Adipocyte (in vitro differentiated cells): ENCODE results near the gene TOR1B.
"Not testable (repeated sequence)": the region's sequence is repeated elsewhere in the genome, so short reads cannot be mapped to it uniquely, and the experiment has no call there.

ENCODE experiments used
- DNase-seq: peaks from one replicate; pipeline ENCODE4 v3.0.0-alpha.2; 2015; ENCODE audit warnings: low read depth
- H3K27me3 ChIP-seq: replicated peaks from 2 replicates; pipeline ENCODE4 v1.7.0; 2013; ENCODE audit warnings: mild to moderate bottlenecking, low read length, moderate library complexity; ENCODE audit not compliant: control insufficient read depth, insufficient read depth
- H3K36me3 ChIP-seq: 2 replicates; pipeline ENCODE4 v1.7.0; 2013; ENCODE audit warnings: low read length, mild to moderate bottlenecking, moderate library complexity; ENCODE audit not compliant: control insufficient read depth, insufficient read depth, severe bottlenecking
- H3K4me1 ChIP-seq: 2 replicates; pipeline ENCODE4 v1.7.0; 2013; ENCODE audit warnings: mild to moderate bottlenecking, low read length, moderate library complexity; ENCODE audit not compliant: control insufficient read depth, insufficient read depth
- H3K4me3 ChIP-seq: 2 replicates; pipeline ENCODE4 v1.7.0; 2013; ENCODE audit warnings: mild to moderate bottlenecking, low read length, moderate library complexity
- H3K9ac ChIP-seq: 2 replicates; pipeline ENCODE4 v1.7.0; 2013; ENCODE audit warnings: mild to moderate bottlenecking, low read length, moderate library complexity
- H3K9me3 ChIP-seq: 2 replicates; pipeline ENCODE4 v1.7.0; 2013; ENCODE audit warnings: mild to moderate bottlenecking, low read length, moderate library complexity; ENCODE audit not compliant: control insufficient read depth

The TOR1B gene

DNA sequence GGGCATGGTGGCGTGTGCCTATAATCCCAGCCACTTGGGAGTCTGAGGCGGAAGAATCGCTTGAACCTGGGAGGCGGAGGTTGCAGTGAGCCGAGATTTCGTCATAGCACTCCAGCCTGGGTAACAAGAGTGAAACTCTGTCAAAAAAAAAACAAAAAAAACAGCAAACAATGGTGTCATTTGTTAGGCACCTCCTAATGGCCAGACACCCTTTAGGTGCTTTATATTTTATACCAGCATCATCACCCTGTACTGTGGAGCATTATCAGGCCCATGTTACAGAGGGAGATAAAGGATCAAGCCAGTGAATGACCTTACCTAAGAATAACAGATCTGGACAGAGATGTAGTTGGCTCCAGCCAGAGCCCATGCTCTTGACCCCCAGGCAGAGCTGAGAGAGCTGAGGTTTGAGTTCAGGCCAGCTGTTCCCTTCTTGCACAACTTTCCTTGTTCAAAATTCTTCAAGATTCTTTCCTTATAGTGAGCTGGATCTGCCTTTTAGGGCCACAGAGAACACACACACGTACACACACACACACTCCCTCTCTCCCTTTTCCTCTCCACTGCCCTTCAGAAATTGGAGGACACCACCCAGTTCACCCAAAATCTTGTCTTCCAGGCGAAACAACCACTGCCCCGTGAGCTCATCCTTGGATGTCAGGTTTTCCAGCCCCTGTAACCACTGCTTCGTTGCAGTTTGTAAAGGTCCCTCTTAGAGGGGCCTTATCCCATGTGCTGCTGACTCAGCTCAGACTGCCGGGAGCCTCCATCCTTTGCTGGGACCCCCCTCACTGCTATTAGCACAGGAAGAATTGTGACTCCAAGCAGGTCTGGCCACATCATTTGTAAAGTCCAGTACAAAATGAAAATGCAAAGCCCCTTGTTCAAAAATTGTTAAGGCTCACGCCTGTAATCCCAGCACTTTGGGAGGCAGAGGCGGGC is 39.7 kb upstream of the TOR1B start:
- Histone ChIP-seq H3K4me1 (peaks cover 40% of the 10 kb centered on the region), H3K36me3 (no peaks in the 10 kb centered on the region), H3K9me3 (no peaks in the 10 kb centered on the region), H3K9ac (peak overlapping the region; percentile 79), H3K27me3 (no peaks in the 10 kb centered on the region), H3K4me3 (peak overlapping the region; percentile 35)
- peak; percentile 89 for DNase-seq

DNA sequence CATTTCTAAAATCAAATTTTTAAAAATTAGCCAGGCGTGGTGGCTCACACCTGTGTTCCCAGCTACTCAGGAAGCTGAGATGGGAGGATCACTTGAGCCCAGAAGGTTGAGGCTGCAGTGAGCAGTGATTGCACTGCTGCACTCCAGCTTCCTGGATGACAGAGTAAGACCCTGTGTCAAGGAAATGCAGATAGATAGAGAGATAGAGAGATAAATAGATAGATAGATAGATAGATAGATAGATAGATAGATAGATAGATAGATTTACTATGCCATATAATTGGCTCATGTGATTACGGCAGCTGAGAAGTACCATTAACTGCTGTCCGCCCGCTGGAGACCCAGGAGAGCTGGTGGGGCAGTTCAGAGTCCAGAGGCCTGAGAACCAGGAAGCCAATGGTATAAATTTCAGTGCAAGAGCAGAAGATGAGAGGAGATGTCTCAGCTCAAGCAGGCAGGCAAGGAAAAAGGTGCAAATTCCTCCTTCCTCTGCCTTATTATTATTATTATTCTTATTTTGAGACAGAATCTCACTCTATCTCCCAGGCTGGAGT is 37.1 kb upstream of the TOR1B start:
- DNase-seq = no peak
- H3K27me3 ChIP-seq = no peaks in the 10 kb centered on the region
- H3K9ac ChIP-seq = no peak overlapping the region
- no peaks in the 10 kb centered on the region for H3K36me3 ChIP-seq
- peaks cover 35% of the 10 kb centered on the region for H3K4me1 ChIP-seq
- no peaks in the 10 kb centered on the region for H3K9me3 ChIP-seq
- no peak overlapping the region for H3K4me3 ChIP-seq

DNA sequence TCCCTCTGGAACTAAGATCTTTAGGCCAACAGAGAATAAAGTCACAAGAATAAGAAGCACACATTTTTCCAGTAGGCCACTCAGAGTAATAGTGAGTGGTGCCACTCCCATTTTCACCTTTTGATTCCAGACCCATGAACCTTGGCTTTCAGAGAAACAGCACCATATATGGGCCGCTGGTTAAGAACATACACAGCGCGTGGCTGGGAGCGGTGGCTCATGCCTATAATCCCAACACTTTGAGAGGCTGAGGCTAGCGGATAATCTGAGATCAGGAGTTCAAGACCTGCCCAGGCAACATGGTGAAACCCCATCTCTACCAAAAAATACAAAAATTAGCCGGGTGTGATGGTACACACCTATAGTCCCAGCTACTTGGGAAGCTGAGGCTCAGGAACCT is 34.5 kb upstream of the TOR1B start:
- H3K4me3 ChIP-seq = no peak overlapping the region

DNA sequence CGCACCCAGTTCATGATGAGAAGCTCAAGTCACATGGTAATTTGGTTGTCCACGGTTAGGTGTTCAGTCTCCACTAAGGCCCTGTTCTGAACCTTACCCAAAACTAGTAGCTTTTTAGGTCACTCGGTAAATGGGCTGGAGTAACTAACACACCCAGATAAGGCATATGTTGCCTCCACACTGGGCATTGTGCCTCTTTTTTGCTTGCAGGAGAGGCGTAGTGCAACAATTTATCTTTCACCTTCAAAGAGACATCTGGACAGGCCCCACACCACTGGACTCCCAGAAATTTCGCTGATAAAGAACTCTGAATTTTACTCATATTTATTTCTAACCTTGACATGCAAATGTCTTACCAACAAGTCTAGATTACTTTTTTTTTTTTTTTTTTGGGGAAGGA is 33.3 kb upstream of the TOR1B start:
- Histone ChIP-seq H3K27me3 (no peaks in the 10 kb centered on the region), H3K9ac (no peak overlapping the region), H3K36me3 (no peaks in the 10 kb centered on the region), H3K4me3 (no peak overlapping the region), H3K9me3 (no peaks in the 10 kb centered on the region), H3K4me1 (peaks cover 9% of the 10 kb centered on the region)
- no peak for DNase-seq

More for the DNA sequence above, 34.5 kb upstream of the TOR1B start:
- no peaks in the 10 kb centered on the region for H3K9me3 ChIP-seq
- H3K27me3 ChIP-seq = no peaks in the 10 kb centered on the region
- no peak overlapping the region for H3K9ac ChIP-seq
- H3K4me1 ChIP-seq = peaks cover 13% of the 10 kb centered on the region
- no peaks in the 10 kb centered on the region for H3K36me3 ChIP-seq
- DNase-seq = no peak

DNA sequence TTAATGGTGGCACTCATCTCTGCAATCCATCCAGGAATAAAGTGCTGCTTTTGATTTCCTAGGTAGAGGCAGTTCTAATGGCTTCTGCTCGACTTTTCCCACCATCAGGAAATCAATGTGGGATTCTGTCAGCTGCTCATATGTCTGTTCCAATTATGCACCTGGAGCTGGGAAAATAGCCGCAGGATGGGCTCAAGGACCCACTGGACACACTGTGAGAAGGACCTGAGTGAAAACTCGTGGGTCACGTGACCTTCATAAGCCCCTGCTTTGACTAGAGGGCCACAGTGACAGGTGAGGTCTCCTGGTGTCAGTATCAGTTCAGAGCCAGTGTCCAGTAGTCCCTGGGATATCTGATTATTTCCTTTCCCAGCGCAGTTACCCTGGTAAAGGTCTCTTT is 32.2 kb upstream of the TOR1B start:
- Histone ChIP-seq H3K27me3 (no peaks in the 10 kb centered on the region), H3K36me3 (no peaks in the 10 kb centered on the region), H3K4me3 (no peak overlapping the region), H3K4me1 (peaks cover 12% of the 10 kb centered on the region), H3K9me3 (no peaks in the 10 kb centered on the region), H3K9ac (no peak overlapping the region)
- no peak for DNase-seq

DNA sequence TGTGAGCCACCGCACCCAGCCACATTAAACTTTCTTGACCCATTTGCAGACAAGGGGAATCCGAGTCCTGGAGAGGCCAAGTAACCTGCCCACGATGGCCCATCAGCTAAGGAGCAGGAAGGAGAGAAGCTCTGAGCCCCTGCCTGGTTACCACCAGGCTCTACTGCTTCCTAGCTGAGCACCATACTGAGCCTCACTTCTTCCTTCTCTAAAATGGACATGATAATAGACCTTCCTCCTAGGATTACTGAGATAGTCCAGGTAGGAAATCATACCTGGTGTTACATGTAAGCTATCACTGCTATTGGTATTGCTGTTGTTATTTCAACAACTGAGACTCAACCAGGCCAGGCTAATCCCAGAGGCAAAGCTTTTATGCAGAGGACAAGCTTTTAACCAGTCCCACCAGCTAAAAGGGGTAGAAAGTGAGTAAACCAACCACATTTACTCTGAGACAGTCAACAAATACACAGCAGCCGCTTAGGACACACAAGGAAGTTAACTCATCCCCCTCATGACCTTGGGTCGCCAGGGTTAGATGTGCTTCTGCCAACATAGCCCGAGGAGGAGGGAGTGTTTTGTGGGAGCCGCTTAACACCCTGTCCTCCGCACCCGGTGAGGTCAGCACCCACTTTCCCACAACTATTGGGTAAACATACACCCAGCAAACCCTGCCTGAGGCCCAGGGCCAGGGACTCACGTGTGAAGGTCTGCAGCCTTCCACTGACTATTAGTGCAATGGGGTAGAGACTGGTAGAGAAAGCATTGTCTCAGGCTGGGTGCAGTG is 29.5 kb upstream of the TOR1B start:
- no peaks in the 10 kb centered on the region for H3K9me3 ChIP-seq
- no peak overlapping the region for H3K4me3 ChIP-seq
- H3K4me1 ChIP-seq = peaks cover 29% of the 10 kb centered on the region
- H3K27me3 ChIP-seq = no peaks in the 10 kb centered on the region
- DNase-seq = peak; percentile 47
- no peaks in the 10 kb centered on the region for H3K36me3 ChIP-seq
- no peak overlapping the region for H3K9ac ChIP-seq

DNA sequence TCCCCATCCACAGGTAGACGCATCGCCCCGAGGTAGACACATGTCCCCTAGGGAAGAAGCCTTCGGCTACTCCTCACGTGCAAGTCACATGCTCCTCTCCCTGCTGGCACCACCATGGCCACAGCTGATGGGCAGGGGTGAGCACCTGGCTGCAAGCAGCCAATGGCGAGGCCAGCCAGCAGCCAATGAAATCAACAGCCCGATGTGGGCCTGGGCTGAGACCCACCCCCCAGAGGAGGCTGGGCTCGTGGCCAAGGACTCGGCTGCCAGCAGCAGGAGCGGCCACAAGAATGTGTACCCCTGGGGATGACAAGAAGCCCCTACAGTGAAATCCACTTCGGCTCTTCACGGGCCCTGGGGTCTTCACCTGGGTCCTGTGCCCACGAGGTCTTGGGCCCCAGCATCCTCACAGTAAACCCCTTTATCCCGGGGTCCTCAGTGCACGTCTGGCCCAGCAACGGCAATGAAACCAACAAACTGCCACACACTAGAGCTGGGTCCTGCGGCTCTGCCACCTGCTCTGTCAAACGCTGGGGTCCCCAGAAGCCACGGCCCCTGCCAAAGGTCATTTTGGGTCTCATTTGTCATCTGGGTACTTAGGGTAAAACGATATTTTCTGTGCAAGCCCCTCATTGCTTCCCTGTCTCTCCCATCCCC is 28.1 kb upstream of the TOR1B start:
- H3K9me3 ChIP-seq = no peaks in the 10 kb centered on the region
- DNase-seq = no peak
- H3K36me3 ChIP-seq = no peaks in the 10 kb centered on the region
- H3K27me3 ChIP-seq = no peaks in the 10 kb centered on the region
- H3K4me3 ChIP-seq = no peak overlapping the region
- no peak overlapping the region for H3K9ac ChIP-seq
- peaks cover 29% of the 10 kb centered on the region for H3K4me1 ChIP-seq

DNA sequence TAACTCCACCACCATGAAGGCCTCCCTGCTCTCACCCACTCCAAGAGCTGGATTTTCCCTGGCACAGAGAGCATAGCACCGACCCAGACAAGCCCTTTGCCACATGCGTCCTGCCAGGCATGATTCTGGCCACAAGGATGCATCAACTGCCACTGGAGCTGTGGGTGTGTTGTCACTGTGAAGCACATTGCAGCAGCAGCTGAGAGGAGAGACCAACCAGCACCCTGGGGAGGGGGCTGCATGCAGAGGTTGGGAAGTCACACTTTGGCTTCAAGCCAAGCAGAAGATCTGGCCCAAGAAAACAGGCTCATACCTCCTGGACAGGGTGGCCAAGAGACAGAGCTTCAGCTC is 27.6 kb upstream of the TOR1B start:
- DNase-seq = no peak
- Histone ChIP-seq H3K9ac (no peak overlapping the region), H3K27me3 (no peaks in the 10 kb centered on the region), H3K4me3 (no peak overlapping the region), H3K9me3 (no peaks in the 10 kb centered on the region), H3K36me3 (no peaks in the 10 kb centered on the region), H3K4me1 (peaks cover 29% of the 10 kb centered on the region)

DNA sequence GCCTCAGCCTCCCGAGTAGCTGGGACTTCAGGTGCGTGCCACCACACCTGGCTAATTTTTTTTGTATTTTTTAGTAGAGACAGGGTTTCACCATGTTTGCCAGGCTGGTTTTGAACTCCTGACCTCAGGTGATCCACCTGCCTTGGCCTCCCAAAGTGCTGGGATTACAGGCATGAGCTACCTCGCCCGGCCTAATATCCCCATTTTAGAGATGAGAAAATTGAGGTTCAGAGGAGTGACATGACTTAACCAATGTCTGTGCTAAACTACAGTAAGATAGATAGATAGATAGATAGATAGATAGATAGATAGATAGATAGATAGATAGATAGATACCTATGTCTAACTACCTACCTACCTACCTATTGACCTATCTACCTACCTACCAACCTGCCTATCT is 26.9 kb upstream of the TOR1B start:
- not testable (repeated sequence) for DNase-seq, H3K9me3 ChIP-seq, H3K36me3 ChIP-seq, H3K27me3 ChIP-seq
- Histone ChIP-seq H3K4me3 (peak overlapping the region; percentile 57), H3K9ac (peak overlapping the region; percentile 59), H3K4me1 (peaks cover 29% of the 10 kb centered on the region)

DNA sequence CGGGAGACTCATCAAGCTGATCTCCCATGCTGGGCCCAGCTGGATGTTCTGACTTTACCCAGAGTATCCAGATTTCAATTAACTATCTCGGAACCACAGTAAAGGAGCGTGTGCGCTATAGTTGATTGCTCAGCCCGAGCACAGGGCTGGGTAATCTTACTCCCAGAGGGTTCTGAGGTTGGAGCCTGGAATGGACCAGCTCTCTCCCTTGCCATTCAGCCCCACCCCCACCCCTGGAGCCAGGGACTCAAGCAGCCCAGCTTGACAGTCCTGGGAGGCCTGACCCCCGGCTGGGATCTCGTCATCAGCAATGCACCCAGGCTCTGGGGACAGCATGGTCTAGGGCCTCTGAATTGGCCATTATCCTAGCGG is 26.4 kb upstream of the TOR1B start:
- H3K9me3 ChIP-seq = no peaks in the 10 kb centered on the region
- peaks cover 29% of the 10 kb centered on the region for H3K4me1 ChIP-seq
- peak overlapping the region; percentile 59 for H3K9ac ChIP-seq
- peak overlapping the region; percentile 57 for H3K4me3 ChIP-seq
- H3K27me3 ChIP-seq = no peaks in the 10 kb centered on the region
- H3K36me3 ChIP-seq = no peaks in the 10 kb centered on the region
- DNase-seq = no peak
